ENCODE measurements around the gene C1orf216. TPM values are rescaled to one million over a fixed set of nuclear protein-coding genes. Genes with fewer than 3 reads are reported as not detected.

Gene C1orf216
- total RNA-seq, 1 experiment from 2014 or later, result 26.1 TPM

GRCh38 chr1:35674111-35674510, 44.6 kb downstream of the C1orf216 start:
- Histone ChIP-seq H3K4me1 (ENCODE audit: insufficient read depth, low read length, poor library complexity, severe bottlenecking) (no peaks in the 10 kb centered on the region), H3K4me3 (ENCODE audit: low read depth, low read length, poor library complexity, severe bottlenecking) (no peak overlapping the region), H3K27ac (ENCODE audit: low read depth, low read length, poor library complexity, severe bottlenecking) (no peak overlapping the region), H3K27me3 (replicated peaks; ENCODE audit: insufficient read depth, low read depth, low read length, poor library complexity) (no peaks in the 10 kb centered on the region), H3K36me3 (ENCODE audit: insufficient read depth, low read length, poor library complexity, severe bottlenecking) (no peaks in the 10 kb centered on the region), H3K9me3 (ENCODE audit: low read depth, low read length, poor library complexity, severe bottlenecking) (no peaks in the 10 kb centered on the region)
- ChIA-PET POLR2A (ENCODE audit: low non-redundant PET) (no interaction called here), CTCF (no interaction called here)
- TF ChIP-seq EZH2 (IDR thresholded peaks at IDR 0.05; ENCODE audit: borderline replicate concordance, low read depth, low read length, poor library complexity, severe bottlenecking), result no peak
- TF ChIP-seq CTCF (conservative IDR thresholded peaks at IDR 0.05; ENCODE audit: low read depth, low read length), result no peak
- BruUV-seq (replicated peaks), result no TSS peak
- intact Hi-C loops (cut with micrococcal nuclease; ENCODE audit: unreplicated experiment), result no loop called here
- DNase-seq (ENCODE audit: low spot score), result no peak

- Histone ChIP-seq H3K36me3 (ENCODE audit: insufficient read depth, low read length, poor library complexity, severe bottlenecking) (no peaks in the 10 kb centered on the region), H3K27ac (ENCODE audit: low read depth, low read length, poor library complexity, severe bottlenecking) (no peak overlapping the region), H3K4me3 (ENCODE audit: low read depth, low read length, poor library complexity, severe bottlenecking) (no peak overlapping the region), H3K4me1 (ENCODE audit: insufficient read depth, low read length, poor library complexity, severe bottlenecking) (no peaks in the 10 kb centered on the region), H3K27me3 (replicated peaks; ENCODE audit: insufficient read depth, low read depth, low read length, poor library complexity) (no peaks in the 10 kb centered on the region), H3K9me3 (ENCODE audit: low read depth, low read length, poor library complexity, severe bottlenecking) (no peaks in the 10 kb centered on the region)
- TF ChIP-seq CTCF (conservative IDR thresholded peaks at IDR 0.05; ENCODE audit: low read depth, low read length) (no peak), EZH2 (IDR thresholded peaks at IDR 0.05; ENCODE audit: borderline replicate concordance, low read depth, low read length, poor library complexity, severe bottlenecking) (no peak)
- ChIA-PET CTCF (no interaction called here), POLR2A (ENCODE audit: low non-redundant PET) (no interaction called here)
- intact Hi-C loops (cut with micrococcal nuclease; ENCODE audit: unreplicated experiment), result no loop called here
- no TSS peak for BruUV-seq (replicated peaks)
- no peak for DNase-seq (ENCODE audit: low spot score)
Measured at GRCh38 chr1:35672116-35672515, 46.6 kb downstream of the C1orf216 start.

- Histone ChIP-seq H3K27ac (ENCODE audit: low read depth, low read length, poor library complexity, severe bottlenecking) (no peak overlapping the region), H3K36me3 (ENCODE audit: insufficient read depth, low read length, poor library complexity, severe bottlenecking) (no peaks in the 10 kb centered on the region), H3K4me1 (ENCODE audit: insufficient read depth, low read length, poor library complexity, severe bottlenecking) (no peaks in the 10 kb centered on the region), H3K9me3 (ENCODE audit: low read depth, low read length, poor library complexity, severe bottlenecking) (no peaks in the 10 kb centered on the region), H3K4me3 (ENCODE audit: low read depth, low read length, poor library complexity, severe bottlenecking) (no peak overlapping the region), H3K27me3 (replicated peaks; ENCODE audit: insufficient read depth, low read depth, low read length, poor library complexity) (no peaks in the 10 kb centered on the region)
- intact Hi-C loops (cut with micrococcal nuclease; ENCODE audit: unreplicated experiment), result no loop called here
- POLR2A ChIA-PET (ENCODE audit: low non-redundant PET), result no interaction called here
- DNase-seq (ENCODE audit: low spot score), result no peak
- TF ChIP-seq EZH2 (IDR thresholded peaks at IDR 0.05; ENCODE audit: borderline replicate concordance, low read depth, low read length, poor library complexity, severe bottlenecking) (no peak), CTCF (conservative IDR thresholded peaks at IDR 0.05; ENCODE audit: low read depth, low read length) (no peak)
- CTCF ChIA-PET, result no interaction called here
- no TSS peak for BruUV-seq (replicated peaks)
Measured at GRCh38 chr1:35668506-35668905, 50.2 kb downstream of the C1orf216 start.

Measured in A673 (cell line).